HEK293 (cell line): ENCODE data around the gene CDK5R2.
A peak's percentile ranks its signal among the peaks of the same experiment; 100 is the strongest.

ENCODE experiments used
- CTCF ChIA-PET: fragments of 350-600 bp; formaldehyde crosslinking; extraction: SDS; loops from one replicate; lab custom pipeline; 2021; ENCODE audit warnings: antibody characterized with exemption; lab: Yijun Ruan, JAX
- POLR2A ChIA-PET: fragments of 300-600 bp; formaldehyde crosslinking; extraction: SDS; loops from one replicate; lab custom pipeline; 2020; ENCODE audit warnings: antibody characterized with exemption, inconsistent platforms; lab: Yijun Ruan, JAX
- H3K27ac ChIP-seq: fragments of 200-500 bp; sonication (Bioruptor generic); 2 replicates; pipeline ENCODE4 v1.5.1; 2014; ENCODE audit warnings: low read depth, low read length, control low read depth, inconsistent platforms; ENCODE audit errors: extremely low read depth
- H3K36me3 ChIP-seq, 2 experiments: fragments of 200-500 bp in 1 of 2; sonication (Bioruptor generic) in 1 of 2; 1 replicate in 1 of 2; 2 replicates in 1 of 2; pipeline ENCODE4 v1.5.1; 2014 to 2017; ENCODE audit warnings: inconsistent platforms in 2 of 2, low read length in 2 of 2; ENCODE audit not compliant: control insufficient read depth in 2 of 2, insufficient read depth in 1 of 2
- H3K4me1 ChIP-seq: fragments of 200-500 bp; sonication (Bioruptor generic); 2 replicates; pipeline ENCODE4 v1.5.1; 2014; ENCODE audit warnings: mild to moderate bottlenecking, low read length, inconsistent platforms; ENCODE audit not compliant: control insufficient read depth, insufficient read depth
- H3K4me3 ChIP-seq: 2 replicates; pipeline ENCODE4 v1.5.1; 2011; ENCODE audit warnings: low read depth, mild to moderate bottlenecking, control low read depth, low read length, moderate library complexity
- H3K9me3 ChIP-seq: fragments of 200-500 bp; sonication (Bioruptor generic); 2 replicates; pipeline ENCODE4 v1.5.1; 2014; ENCODE audit warnings: low read depth, low read length, inconsistent platforms; ENCODE audit not compliant: control insufficient read depth, insufficient read depth
- BCL11A ChIP-seq: fragments of 450-650 bp; formaldehyde crosslinking; IDR thresholded peaks from 2 replicates; pipeline ENCODE4 v1.5.1; 2016; ENCODE audit warnings: low read depth, missing biosample characterization, missing genetic modification characterization
- GLIS1 ChIP-seq: fragments of 450-650 bp; formaldehyde crosslinking; IDR thresholded peaks from 2 replicates; pipeline ENCODE4 v1.5.1; 2016; ENCODE audit warnings: missing biosample characterization, missing genetic modification characterization
- GLIS2 ChIP-seq: fragments of 450-650 bp; formaldehyde crosslinking; IDR thresholded peaks from 2 replicates; pipeline ENCODE4 v1.5.1; 2016; ENCODE audit warnings: missing biosample characterization, missing genetic modification characterization
- KLF8 ChIP-seq: fragments of 450-650 bp; formaldehyde crosslinking; IDR thresholded peaks from 2 replicates; pipeline ENCODE4 v1.5.1; 2016; ENCODE audit warnings: missing biosample characterization, missing genetic modification characterization
- PRDM1 ChIP-seq: fragments of 450-650 bp; formaldehyde crosslinking; IDR thresholded peaks from 2 replicates; pipeline ENCODE4; 2016; ENCODE audit warnings: missing biosample characterization, missing genetic modification characterization
- SP2 ChIP-seq: fragments of 450-650 bp; formaldehyde crosslinking; IDR thresholded peaks from 2 replicates; pipeline ENCODE4 v1.5.1; 2016; ENCODE audit warnings: missing biosample characterization, missing genetic modification characterization
- TCF7L2 ChIP-seq: IDR thresholded peaks from 2 replicates; pipeline ENCODE4 v1.6.1; 2011; ENCODE audit warnings: low read depth, mild to moderate bottlenecking, inconsistent platforms, low read length, moderate library complexity, borderline replicate concordance
- ZBTB20 ChIP-seq: fragments of 450-650 bp; formaldehyde crosslinking; IDR thresholded peaks from 2 replicates; pipeline ENCODE4 v1.5.1; 2016; ENCODE audit warnings: missing biosample characterization, missing genetic modification characterization
- ZFHX2 ChIP-seq: fragments of 450-650 bp; formaldehyde crosslinking; conservative IDR thresholded peaks from 2 replicates; pipeline ENCODE4 v1.5.1; 2016; ENCODE audit warnings: missing biosample characterization, missing genetic modification characterization
- ZFP37 ChIP-seq: fragments of 450-650 bp; formaldehyde crosslinking; IDR thresholded peaks from 2 replicates; pipeline ENCODE4 v1.5.1; 2016; ENCODE audit warnings: missing biosample characterization, missing genetic modification characterization
- ZNF132 ChIP-seq: fragments of 450-650 bp; formaldehyde crosslinking; IDR thresholded peaks from 2 replicates; pipeline ENCODE4 v1.5.1; 2017; ENCODE audit warnings: missing biosample characterization, missing genetic modification characterization, borderline replicate concordance
- ZNF24 ChIP-seq: fragments of 450-650 bp; formaldehyde crosslinking; IDR thresholded peaks from 2 replicates; pipeline ENCODE4 v1.5.1; 2016; ENCODE audit warnings: missing biosample characterization, missing genetic modification characterization
- ZNF292 ChIP-seq: fragments of 450-650 bp; formaldehyde crosslinking; IDR thresholded peaks from 2 replicates; pipeline ENCODE4 v1.5.1; 2016; ENCODE audit warnings: low read depth, missing biosample characterization, missing genetic modification characterization, borderline replicate concordance
- ZNF302 ChIP-seq: fragments of 450-650 bp; formaldehyde crosslinking; IDR thresholded peaks from 2 replicates; pipeline ENCODE4 v1.5.1; 2016; ENCODE audit warnings: missing biosample characterization, missing genetic modification characterization, low read depth
- ZNF366 ChIP-seq: fragments of 450-650 bp; formaldehyde crosslinking; conservative IDR thresholded peaks from 2 replicates; pipeline ENCODE4 v1.5.1; 2016; ENCODE audit warnings: missing biosample characterization, missing genetic modification characterization
- ZNF37A ChIP-seq: fragments of 450-650 bp; IDR thresholded peaks from 2 replicates; pipeline ENCODE4 v1.5.1; 2018; ENCODE audit warnings: missing biosample characterization, missing genetic modification characterization
- ZNF501 ChIP-seq: fragments of 450-650 bp; formaldehyde crosslinking; IDR thresholded peaks from 2 replicates; pipeline ENCODE4 v1.5.1; 2016; ENCODE audit warnings: missing biosample characterization, missing genetic modification characterization
- ZNF521 ChIP-seq: fragments of 450-650 bp; formaldehyde crosslinking; IDR thresholded peaks from 2 replicates; pipeline ENCODE4 v1.5.1; 2017; ENCODE audit warnings: missing biosample characterization, mild to moderate bottlenecking, missing genetic modification characterization
- ZNF549 ChIP-seq: fragments of 450-650 bp; IDR thresholded peaks from 2 replicates; pipeline ENCODE4 v1.5.1; 2018; ENCODE audit warnings: missing biosample characterization, missing genetic modification characterization, mild to moderate bottlenecking, inconsistent platforms, moderate library complexity
- ZNF707 ChIP-seq: fragments of 450-650 bp; formaldehyde crosslinking; IDR thresholded peaks from 2 replicates; pipeline ENCODE4 v1.5.1; 2016; ENCODE audit warnings: missing biosample characterization, missing genetic modification characterization
- ZNF785 ChIP-seq: fragments of 450-650 bp; formaldehyde crosslinking; IDR thresholded peaks from 2 replicates; pipeline ENCODE4 v1.5.1; 2016; ENCODE audit warnings: missing biosample characterization, missing genetic modification characterization
- TF ChIP-seq, protein P1 (sequence below): fragments of 450-650 bp; formaldehyde crosslinking; IDR thresholded peaks from 2 replicates; pipeline ENCODE4 v1.5.1; 2017; ENCODE audit warnings: missing biosample characterization, missing genetic modification characterization
- TF ChIP-seq, protein P2 (sequence below): fragments of 450-650 bp; formaldehyde crosslinking; IDR thresholded peaks from 2 replicates; pipeline ENCODE4 v1.5.1; 2016; ENCODE audit warnings: missing biosample characterization, missing genetic modification characterization
- TF ChIP-seq, protein P3 (sequence below): fragments of 450-650 bp; formaldehyde crosslinking; IDR thresholded peaks from 2 replicates; pipeline ENCODE4 v1.5.1; 2016; ENCODE audit warnings: missing biosample characterization, missing genetic modification characterization
- TF ChIP-seq, protein P4 (sequence below): fragments of 450-650 bp; formaldehyde crosslinking; optimal IDR thresholded peaks from 2 replicates; pipeline ENCODE3; 2016; ENCODE audit warnings: missing biosample characterization, mild to moderate bottlenecking, missing genetic modification characterization
- TF ChIP-seq, protein P5 (sequence below): fragments of 450-650 bp; formaldehyde crosslinking; IDR thresholded peaks from 2 replicates; pipeline ENCODE4 v1.5.1; 2016; ENCODE audit warnings: missing biosample characterization, missing genetic modification characterization

CDK5R2 gene

DNA sequence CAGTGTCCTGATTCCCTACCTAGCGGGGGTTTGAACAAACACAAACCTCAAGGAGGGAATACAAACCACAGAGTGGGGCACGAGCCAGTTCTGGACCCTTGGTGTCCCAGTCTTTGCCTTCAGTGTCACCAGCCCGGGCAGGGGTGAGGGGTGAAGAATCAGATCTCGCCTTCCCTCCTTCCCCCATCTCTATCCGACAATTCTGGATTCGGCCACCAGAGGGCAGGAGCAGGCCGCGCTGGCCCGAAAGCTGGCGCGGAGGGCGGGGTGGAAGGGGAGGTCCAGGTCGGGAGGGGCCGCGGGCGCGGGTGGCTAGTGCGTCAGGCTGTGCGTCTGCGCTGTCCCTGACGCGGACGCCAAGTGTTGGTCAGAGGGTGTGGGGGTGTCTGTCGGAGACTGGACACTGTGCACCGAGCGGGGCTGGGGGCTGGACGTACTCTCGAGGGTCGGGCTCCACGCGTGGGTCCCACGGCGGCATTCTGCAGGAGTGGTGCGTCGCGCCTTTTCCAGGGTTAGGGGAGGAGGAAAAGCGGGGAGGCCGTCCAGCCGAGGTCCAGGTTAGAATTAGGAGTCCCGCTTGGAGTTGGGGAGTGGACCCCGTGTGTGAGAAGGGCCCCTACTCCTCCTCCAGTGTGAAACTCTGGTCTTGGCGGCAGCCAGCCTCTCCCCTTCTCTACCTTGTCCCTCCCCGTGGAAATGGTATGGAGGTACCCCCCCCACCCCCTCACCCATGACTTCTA, 36.7 kb downstream of the CDK5R2 start:
- no peak overlapping the region for H3K27ac ChIP-seq
- H3K36me3 ChIP-seq = no peaks in the 10 kb centered on the region
- POLR2A ChIA-PET = interaction anchor here (0.5 kb wide), 1 partner anchor 31 kb away, joined by 6 read pairs; no protein-coding TSS in a partner anchor
- H3K9me3 ChIP-seq = no peaks in the 10 kb centered on the region
- peak overlapping the region; percentile 27 for H3K4me3 ChIP-seq
- CTCF ChIA-PET = interaction anchor here (0.5 to 2.8 kb wide), 30 partner anchors 8 to 1058 kb away, joined by 3 to 31 read pairs (median 4); no protein-coding TSS in a partner anchor
- no peaks in the 10 kb centered on the region for H3K4me1 ChIP-seq
- TF ChIP-seq ZNF292 (tag by site-specific recombination) = no peak
- TF ChIP-seq ZNF549 = no peak
- peak; percentile 16; the same call in 1 of the 2 replicates for TF ChIP-seq SP2 (tag by site-specific recombination)
- peak; percentile 44; the same call in 1 of the 2 replicates for TF ChIP-seq GLIS1 (tag by site-specific recombination)
- TF ChIP-seq, protein P1, sequence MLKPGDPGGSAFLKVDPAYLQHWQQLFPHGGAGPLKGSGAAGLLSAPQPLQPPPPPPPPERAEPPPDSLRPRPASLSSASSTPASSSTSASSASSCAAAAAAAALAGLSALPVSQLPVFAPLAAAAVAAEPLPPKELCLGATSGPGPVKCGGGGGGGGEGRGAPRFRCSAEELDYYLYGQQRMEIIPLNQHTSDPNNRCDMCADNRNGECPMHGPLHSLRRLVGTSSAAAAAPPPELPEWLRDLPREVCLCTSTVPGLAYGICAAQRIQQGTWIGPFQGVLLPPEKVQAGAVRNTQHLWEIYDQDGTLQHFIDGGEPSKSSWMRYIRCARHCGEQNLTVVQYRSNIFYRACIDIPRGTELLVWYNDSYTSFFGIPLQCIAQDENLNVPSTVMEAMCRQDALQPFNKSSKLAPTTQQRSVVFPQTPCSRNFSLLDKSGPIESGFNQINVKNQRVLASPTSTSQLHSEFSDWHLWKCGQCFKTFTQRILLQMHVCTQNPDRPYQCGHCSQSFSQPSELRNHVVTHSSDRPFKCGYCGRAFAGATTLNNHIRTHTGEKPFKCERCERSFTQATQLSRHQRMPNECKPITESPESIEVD = no peak
- TF ChIP-seq BCL11A = peak; percentile 23; the same call in 1 of the 2 replicates
- TF ChIP-seq ZNF302 (tag by site-specific recombination) = no peak
- no peak for TF ChIP-seq TCF7L2
- 0 out of 2 replicates have a peak, but pooled peaks have one; percentile 14 for TF ChIP-seq ZBTB20 (tag by site-specific recombination)
- TF ChIP-seq, protein P2, sequence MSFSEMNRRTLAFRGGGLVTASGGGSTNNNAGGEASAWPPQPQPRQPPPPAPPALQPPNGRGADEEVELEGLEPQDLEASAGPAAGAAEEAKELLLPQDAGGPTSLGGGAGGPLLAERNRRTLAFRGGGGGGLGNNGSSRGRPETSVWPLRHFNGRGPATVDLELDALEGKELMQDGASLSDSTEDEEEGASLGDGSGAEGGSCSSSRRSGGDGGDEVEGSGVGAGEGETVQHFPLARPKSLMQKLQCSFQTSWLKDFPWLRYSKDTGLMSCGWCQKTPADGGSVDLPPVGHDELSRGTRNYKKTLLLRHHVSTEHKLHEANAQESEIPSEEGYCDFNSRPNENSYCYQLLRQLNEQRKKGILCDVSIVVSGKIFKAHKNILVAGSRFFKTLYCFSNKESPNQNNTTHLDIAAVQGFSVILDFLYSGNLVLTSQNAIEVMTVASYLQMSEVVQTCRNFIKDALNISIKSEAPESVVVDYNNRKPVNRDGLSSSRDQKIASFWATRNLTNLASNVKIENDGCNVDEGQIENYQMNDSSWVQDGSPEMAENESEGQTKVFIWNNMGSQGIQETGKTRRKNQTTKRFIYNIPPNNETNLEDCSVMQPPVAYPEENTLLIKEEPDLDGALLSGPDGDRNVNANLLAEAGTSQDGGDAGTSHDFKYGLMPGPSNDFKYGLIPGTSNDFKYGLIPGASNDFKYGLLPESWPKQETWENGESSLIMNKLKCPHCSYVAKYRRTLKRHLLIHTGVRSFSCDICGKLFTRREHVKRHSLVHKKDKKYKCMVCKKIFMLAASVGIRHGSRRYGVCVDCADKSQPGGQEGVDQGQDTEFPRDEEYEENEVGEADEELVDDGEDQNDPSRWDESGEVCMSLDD (tag by site-specific recombination) = no peak
- no peak for TF ChIP-seq ZNF24 (tag by site-specific recombination)
- TF ChIP-seq ZNF521 (tag by site-specific recombination) = no peak
- TF ChIP-seq ZNF37A (tag by site-specific recombination) = no peak
- TF ChIP-seq ZNF501 (tag by site-specific recombination) = 0 out of 2 replicates have a peak, but pooled peaks have one; percentile 65
- no peak for TF ChIP-seq ZNF132
- TF ChIP-seq, protein P3, sequence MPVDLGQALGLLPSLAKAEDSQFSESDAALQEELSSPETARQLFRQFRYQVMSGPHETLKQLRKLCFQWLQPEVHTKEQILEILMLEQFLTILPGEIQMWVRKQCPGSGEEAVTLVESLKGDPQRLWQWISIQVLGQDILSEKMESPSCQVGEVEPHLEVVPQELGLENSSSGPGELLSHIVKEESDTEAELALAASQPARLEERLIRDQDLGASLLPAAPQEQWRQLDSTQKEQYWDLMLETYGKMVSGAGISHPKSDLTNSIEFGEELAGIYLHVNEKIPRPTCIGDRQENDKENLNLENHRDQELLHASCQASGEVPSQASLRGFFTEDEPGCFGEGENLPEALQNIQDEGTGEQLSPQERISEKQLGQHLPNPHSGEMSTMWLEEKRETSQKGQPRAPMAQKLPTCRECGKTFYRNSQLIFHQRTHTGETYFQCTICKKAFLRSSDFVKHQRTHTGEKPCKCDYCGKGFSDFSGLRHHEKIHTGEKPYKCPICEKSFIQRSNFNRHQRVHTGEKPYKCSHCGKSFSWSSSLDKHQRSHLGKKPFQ = no peak
- TF ChIP-seq, protein P4, sequence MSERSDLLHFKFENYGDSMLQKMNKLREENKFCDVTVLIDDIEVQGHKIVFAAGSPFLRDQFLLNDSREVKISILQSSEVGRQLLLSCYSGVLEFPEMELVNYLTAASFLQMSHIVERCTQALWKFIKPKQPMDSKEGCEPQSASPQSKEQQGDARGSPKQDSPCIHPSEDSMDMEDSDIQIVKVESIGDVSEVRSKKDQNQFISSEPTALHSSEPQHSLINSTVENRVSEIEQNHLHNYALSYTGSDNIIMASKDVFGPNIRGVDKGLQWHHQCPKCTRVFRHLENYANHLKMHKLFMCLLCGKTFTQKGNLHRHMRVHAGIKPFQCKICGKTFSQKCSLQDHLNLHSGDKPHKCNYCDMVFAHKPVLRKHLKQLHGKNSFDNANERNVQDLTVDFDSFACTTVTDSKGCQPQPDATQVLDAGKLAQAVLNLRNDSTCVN (tag by site-specific recombination) = peak; percentile 49
- TF ChIP-seq ZFP37 (tag by site-specific recombination) = no peak
- TF ChIP-seq KLF8 = peak; percentile 70; the same call in 1 of the 2 replicates
- peak; percentile 32; the same call in 1 of the 2 replicates for TF ChIP-seq GLIS2
- TF ChIP-seq ZNF366 (tag by site-specific recombination) = peak; percentile 85
- no peak for TF ChIP-seq ZNF707 (tag by site-specific recombination)
- TF ChIP-seq ZNF785 (tag by site-specific recombination) = no peak
- TF ChIP-seq, protein P5, sequence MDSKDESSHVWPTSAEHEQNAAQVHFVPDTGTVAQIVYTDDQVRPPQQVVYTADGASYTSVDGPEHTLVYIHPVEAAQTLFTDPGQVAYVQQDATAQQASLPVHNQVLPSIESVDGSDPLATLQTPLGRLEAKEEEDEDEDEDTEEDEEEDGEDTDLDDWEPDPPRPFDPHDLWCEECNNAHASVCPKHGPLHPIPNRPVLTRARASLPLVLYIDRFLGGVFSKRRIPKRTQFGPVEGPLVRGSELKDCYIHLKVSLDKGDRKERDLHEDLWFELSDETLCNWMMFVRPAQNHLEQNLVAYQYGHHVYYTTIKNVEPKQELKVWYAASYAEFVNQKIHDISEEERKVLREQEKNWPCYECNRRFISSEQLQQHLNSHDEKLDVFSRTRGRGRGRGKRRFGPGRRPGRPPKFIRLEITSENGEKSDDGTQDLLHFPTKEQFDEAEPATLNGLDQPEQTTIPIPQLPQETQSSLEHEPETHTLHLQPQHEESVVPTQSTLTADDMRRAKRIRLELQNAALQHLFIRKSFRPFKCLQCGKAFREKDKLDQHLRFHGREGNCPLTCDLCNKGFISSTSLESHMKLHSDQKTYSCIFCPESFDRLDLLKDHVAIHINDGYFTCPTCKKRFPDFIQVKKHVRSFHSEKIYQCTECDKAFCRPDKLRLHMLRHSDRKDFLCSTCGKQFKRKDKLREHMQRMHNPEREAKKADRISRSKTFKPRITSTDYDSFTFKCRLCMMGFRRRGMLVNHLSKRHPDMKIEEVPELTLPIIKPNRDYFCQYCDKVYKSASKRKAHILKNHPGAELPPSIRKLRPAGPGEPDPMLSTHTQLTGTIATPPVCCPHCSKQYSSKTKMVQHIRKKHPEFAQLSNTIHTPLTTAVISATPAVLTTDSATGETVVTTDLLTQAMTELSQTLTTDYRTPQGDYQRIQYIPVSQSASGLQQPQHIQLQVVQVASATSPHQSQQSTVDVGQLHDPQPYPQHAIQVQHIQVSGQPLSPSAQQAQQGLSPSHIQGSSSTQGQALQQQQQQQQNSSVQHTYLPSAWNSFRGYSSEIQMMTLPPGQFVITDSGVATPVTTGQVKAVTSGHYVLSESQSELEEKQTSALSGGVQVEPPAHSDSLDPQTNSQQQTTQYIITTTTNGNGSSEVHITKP (tag by site-specific recombination) = peak; percentile 23; the same call in 1 of the 2 replicates
- TF ChIP-seq PRDM1 = no peak
- TF ChIP-seq ZFHX2 (tag by site-specific recombination) = peak; percentile 46; the same call in 1 of the 2 replicates
